Memory B cell (primary cell): ENCODE data around the gene FOXO6.

Experiments used
- ATAC-seq: fragments of 150-1000 bp; cut with Tn5 transposase; 2 replicates; pipeline ENCODE4 v1.10.0; 2021; ENCODE audit warnings: low read depth, mild to moderate bottlenecking, moderate library complexity
- DNase-seq, 2 donors: peaks; one replicate each; pipeline ENCODE4 v3.0.0; 2022; ENCODE audit warnings: low spot score in 2 of 2
- H3K27ac Mint-ChIP-seq: one replicate; pipeline ENCODE4 v1.8.0; 2022; ENCODE audit warnings: mild to moderate bottlenecking, moderate library complexity, mixed read lengths
- H3K27me3 Mint-ChIP-seq: one replicate; pipeline ENCODE4 v1.8.0; 2022; ENCODE audit warnings: mixed read lengths
- H3K36me3 Mint-ChIP-seq: one replicate; pipeline ENCODE4 v1.8.0; 2022; ENCODE audit warnings: mild to moderate bottlenecking, mixed read lengths
- H3K4me1 Mint-ChIP-seq: one replicate; pipeline ENCODE4 v1.8.0; 2022; ENCODE audit warnings: mixed read lengths
- H3K4me3 Mint-ChIP-seq: one replicate; pipeline ENCODE4 v1.8.0; 2022; ENCODE audit warnings: mild to moderate bottlenecking, moderate library complexity, mixed read lengths
- H3K9me3 Mint-ChIP-seq: one replicate; pipeline ENCODE4 v1.8.0; 2022; ENCODE audit warnings: mixed read lengths

The FOXO6 gene

GRCh38 chr1:41363591-41364320, 2.5 kb downstream of the FOXO6 start:
- H3K4me1 Mint-ChIP-seq, result peaks cover 6% of the 10 kb centered on the region
- H3K27ac Mint-ChIP-seq, result peak overlapping the region; percentile 18
- H3K27me3 Mint-ChIP-seq, result peaks cover 25% of the 10 kb centered on the region

DNA sequence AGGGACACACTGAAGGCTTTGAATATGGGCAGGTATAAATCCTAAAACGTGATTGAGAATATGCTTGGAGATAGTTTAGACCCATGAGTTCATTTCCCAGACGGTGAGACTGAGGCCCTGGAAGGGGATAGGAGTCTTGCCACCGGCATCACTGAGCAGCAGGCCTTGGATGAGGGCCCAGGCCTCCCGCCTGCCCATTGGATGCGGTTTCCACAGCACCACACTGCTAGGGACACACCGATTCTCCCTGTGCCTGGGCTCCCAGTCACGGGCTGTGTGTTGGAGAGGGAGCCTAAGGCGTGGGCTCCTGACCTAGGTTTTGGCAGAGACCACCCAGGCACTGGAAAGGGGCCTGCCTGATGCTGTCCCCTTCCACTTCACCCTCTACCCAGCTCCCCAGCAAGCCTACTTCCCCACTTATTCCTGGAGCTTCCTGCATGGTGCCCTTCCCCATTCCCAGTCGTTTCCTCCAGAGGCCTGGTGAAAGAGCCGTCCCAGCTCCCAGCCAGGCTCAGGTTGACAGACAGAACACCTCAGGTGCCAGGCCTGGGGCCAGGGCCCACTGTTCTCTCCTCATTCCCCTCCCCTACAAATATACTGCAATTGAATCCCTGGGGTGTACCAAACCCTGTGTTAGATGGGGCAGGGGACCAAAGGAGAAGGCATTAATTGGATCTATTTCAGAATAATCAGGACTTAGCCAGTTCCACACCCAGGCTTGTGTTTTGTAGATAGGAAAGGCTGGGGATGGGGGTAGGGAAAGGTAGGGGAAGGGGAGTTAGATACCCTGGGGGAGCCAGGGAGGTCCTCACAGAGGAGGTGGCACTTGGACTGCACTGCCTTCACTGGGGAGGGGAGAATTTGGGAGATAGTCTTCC, 3.4 kb downstream of the FOXO6 start:
- peaks cover 5% of the 10 kb centered on the region for H3K4me1 Mint-ChIP-seq
- no peak overlapping the region for H3K27ac Mint-ChIP-seq
- H3K27me3 Mint-ChIP-seq, result peaks cover 31% of the 10 kb centered on the region
- no peak for ATAC-seq
- no peaks in the 10 kb centered on the region for H3K9me3 Mint-ChIP-seq
- DNase-seq, result no peak
- no peaks in the 10 kb centered on the region for H3K36me3 Mint-ChIP-seq
- peak overlapping the region; percentile 1 for H3K4me3 Mint-ChIP-seq

More at GRCh38 chr1:41363591-41364320, 2.5 kb downstream of the FOXO6 start:
- no peak overlapping the region for H3K4me3 Mint-ChIP-seq
- H3K9me3 Mint-ChIP-seq, result no peaks in the 10 kb centered on the region
- DNase-seq (no peak), ATAC-seq (no peak)
- H3K36me3 Mint-ChIP-seq, result no peaks in the 10 kb centered on the region

DNA sequence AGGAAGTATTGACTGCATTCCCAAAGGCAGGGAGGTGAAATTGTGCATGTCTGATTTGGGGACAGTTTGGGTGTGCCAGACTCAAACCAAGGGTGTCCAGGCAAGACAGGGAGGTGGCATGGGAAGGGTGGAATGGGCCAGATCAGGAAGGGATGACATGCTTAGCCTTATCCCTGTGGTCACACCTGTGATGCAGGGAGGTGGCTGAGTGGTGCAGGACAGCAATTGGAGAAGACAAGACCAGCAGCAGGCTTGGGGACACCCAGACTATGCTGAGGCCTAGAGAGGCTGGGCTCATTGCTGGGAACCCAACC, 4.0 kb downstream of the FOXO6 start:
- Mint-ChIP-seq H3K27me3 (peaks cover 31% of the 10 kb centered on the region), H3K27ac (no peak overlapping the region), H3K4me1 (peaks cover 5% of the 10 kb centered on the region), H3K4me3 (peak overlapping the region; percentile 1), H3K9me3 (no peaks in the 10 kb centered on the region), H3K36me3 (no peaks in the 10 kb centered on the region)
- DNase-seq, result no peak
- no peak for ATAC-seq

DNA sequence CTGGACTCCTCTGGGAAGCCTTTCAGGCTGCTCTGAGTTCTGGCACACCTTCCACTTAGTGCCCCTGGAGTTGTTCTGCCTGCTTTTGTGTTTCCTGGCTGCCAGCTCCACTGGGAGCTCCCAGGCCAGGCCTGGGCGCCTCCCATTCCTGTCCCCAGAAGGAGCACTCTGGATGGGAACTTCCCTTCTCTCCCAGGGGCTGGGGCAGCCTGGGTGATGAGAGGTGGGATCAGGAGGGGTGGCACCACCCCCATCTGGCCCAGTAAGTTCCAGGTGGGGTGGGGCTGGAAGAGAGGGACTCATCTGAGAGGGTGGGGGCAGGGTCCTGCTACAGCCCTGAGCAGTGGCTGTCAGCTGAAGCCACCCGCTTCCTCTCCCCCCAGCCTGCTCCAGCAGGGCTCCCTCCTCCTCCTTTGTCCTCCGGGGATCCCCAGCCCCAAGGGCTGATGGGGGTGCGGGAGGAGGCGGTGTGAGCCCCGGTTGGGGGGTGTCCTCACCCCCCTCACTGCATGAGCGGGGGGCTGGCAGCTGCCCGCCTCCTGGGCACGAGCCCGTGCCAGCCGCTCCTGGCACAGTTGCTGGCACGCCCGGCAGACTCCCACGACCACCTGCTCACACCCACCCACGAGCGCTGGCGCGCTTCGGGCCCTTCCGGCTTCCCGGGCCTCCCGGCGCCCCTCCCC, 4.7 kb downstream of the FOXO6 start:
- Mint-ChIP-seq H3K4me1 (peaks cover 5% of the 10 kb centered on the region), H3K27ac (no peak overlapping the region), H3K36me3 (no peaks in the 10 kb centered on the region), H3K9me3 (no peaks in the 10 kb centered on the region), H3K27me3 (peaks cover 37% of the 10 kb centered on the region), H3K4me3 (no peak overlapping the region)
- no peak for DNase-seq
- ATAC-seq, result peak; percentile 11

- H3K4me3 Mint-ChIP-seq, result peak overlapping the region; percentile 54
- peaks cover 37% of the 10 kb centered on the region for H3K27me3 Mint-ChIP-seq
- no peak overlapping the region for H3K27ac Mint-ChIP-seq
- no peaks in the 10 kb centered on the region for H3K9me3 Mint-ChIP-seq
- H3K36me3 Mint-ChIP-seq, result no peaks in the 10 kb centered on the region
- ATAC-seq (peak; percentile 13), DNase-seq (no peak)
- peaks cover 5% of the 10 kb centered on the region for H3K4me1 Mint-ChIP-seq
These were observed 5.4 kb downstream of the FOXO6 start for GRCh38 chr1:41366455-41367287.

- Mint-ChIP-seq H3K27ac (no peak overlapping the region), H3K4me1 (peaks cover 5% of the 10 kb centered on the region), H3K27me3 (peaks cover 41% of the 10 kb centered on the region), H3K36me3 (no peaks in the 10 kb centered on the region), H3K9me3 (no peaks in the 10 kb centered on the region), H3K4me3 (peak overlapping the region; percentile 54)
- ATAC-seq (no peak), DNase-seq (no peak)
These were observed 6.0 kb downstream of the FOXO6 start for GRCh38 chr1:41367288-41367642.

- ATAC-seq, result no peak
- H3K27ac Mint-ChIP-seq, result no peak overlapping the region
- no peak overlapping the region for H3K4me3 Mint-ChIP-seq
- no peaks in the 10 kb centered on the region for H3K9me3 Mint-ChIP-seq
- H3K27me3 Mint-ChIP-seq, result peaks cover 39% of the 10 kb centered on the region
- DNase-seq, result no peak
- H3K36me3 Mint-ChIP-seq, result no peaks in the 10 kb centered on the region
- peaks cover 5% of the 10 kb centered on the region for H3K4me1 Mint-ChIP-seq
These were observed 7.1 kb downstream of the FOXO6 start for GRCh38 chr1:41368366-41368765.

DNA sequence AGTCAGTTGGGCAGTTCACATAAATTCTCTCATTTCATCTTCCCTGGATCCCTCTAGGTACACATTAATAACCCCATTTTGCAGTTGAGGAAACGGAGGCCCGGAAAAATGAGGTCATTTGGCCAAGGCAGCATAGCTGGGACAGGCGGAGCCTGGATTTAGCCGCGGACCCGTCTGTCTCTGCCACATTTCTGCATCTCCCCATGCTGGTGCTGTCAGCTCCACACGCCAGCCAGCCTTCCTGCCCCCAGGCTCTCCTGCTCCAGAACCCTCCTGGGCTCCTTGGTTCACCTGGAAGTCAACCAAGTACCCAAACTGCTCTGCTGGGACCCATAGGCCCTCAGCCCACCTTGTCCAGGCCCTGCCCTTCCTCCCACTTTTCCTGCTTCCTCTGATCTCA, 7.6 kb downstream of the FOXO6 start:
- no peak for DNase-seq
- Mint-ChIP-seq H3K27me3 (peaks cover 36% of the 10 kb centered on the region), H3K4me3 (no peak overlapping the region), H3K4me1 (peaks cover 5% of the 10 kb centered on the region), H3K9me3 (no peaks in the 10 kb centered on the region), H3K36me3 (no peaks in the 10 kb centered on the region), H3K27ac (no peak overlapping the region)
- no peak for ATAC-seq

DNA sequence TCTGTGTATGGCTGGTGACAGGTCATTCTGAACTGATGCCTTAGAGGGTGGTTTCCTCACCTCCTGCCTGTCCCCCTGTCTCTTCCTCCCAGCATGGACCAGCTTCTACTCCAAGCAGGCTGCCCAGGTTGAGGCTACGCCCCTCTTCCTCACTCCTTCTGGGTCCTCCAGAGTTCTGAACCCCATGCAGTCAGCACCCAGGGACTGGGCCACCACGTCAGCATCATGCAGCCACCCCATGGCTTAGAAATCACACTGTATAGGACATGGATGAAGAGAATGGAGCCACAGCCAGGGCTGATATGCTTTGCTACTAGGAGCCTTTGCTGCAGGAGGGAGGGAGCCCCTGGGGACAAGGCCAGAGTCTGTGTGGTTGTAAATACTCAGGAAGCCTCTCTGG, 8.3 kb downstream of the FOXO6 start:
- DNase-seq (no peak), ATAC-seq (no peak)
- peaks cover 5% of the 10 kb centered on the region for H3K4me1 Mint-ChIP-seq
- H3K27ac Mint-ChIP-seq, result no peak overlapping the region
- H3K4me3 Mint-ChIP-seq, result no peak overlapping the region
- H3K9me3 Mint-ChIP-seq, result no peaks in the 10 kb centered on the region
- no peaks in the 10 kb centered on the region for H3K36me3 Mint-ChIP-seq
- peaks cover 39% of the 10 kb centered on the region for H3K27me3 Mint-ChIP-seq

DNA sequence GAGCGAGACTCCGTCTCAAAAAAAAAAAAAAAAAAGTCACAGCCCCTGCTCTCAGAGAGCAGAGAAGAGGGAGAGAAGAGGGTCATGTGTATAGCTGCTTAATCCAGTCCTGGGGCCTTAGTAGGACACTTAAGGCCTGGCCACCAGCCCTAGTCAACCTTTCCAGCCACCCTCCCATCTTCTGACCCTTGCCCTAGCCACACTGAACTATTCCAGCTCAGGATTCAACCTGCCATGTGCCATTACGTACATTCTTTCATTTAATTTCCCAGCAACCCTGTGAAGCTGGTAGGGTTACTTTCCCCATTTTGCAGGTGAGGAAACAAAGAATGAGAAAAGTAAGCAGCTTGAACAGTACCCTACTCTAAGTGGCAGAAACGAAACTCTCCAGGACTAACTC, 9.0 kb downstream of the FOXO6 start:
- Mint-ChIP-seq H3K27ac (no peak overlapping the region), H3K36me3 (no peaks in the 10 kb centered on the region), H3K27me3 (peaks cover 34% of the 10 kb centered on the region), H3K4me1 (peaks cover 5% of the 10 kb centered on the region), H3K4me3 (no peak overlapping the region), H3K9me3 (no peaks in the 10 kb centered on the region)
- ATAC-seq, result no peak
- no peak for DNase-seq

DNA sequence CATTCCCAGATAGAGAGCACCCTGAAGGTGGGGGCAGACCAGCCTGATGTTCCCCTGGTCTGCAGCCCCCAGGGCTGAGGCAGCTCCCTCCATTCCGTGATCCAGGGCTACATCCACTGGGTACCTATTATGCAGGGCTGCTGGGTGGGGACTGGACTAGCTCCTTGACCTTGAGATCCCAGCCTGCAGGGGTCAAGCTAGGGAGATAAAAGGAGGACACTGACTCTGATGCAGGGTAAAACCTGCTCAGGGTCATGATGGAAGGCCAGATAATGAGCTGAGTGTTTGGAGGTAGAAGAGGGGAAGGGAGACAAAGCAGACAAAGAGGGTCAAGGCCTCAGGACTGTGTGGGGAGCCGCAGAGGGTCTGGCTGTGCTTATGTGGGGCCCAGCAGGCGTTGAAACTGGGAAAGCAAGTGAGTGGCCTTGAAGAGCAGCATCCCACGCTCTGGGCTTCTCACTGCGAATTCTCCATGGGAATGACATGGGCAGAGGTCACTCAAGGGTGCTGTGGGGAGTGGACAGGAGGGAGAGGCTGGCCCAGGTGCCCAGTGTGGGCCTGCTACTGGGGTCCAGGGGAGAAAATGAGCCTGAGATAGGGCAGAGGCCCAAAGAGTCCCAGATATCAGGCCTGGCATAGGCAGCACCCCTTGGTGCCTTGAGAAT, 9.7 kb downstream of the FOXO6 start:
- H3K36me3 Mint-ChIP-seq, result no peaks in the 10 kb centered on the region
- no peaks in the 10 kb centered on the region for H3K9me3 Mint-ChIP-seq
- H3K27ac Mint-ChIP-seq, result no peak overlapping the region
- ATAC-seq, result no peak
- DNase-seq, result no peak
- peaks cover 38% of the 10 kb centered on the region for H3K27me3 Mint-ChIP-seq
- H3K4me1 Mint-ChIP-seq, result peaks cover 5% of the 10 kb centered on the region
- no peak overlapping the region for H3K4me3 Mint-ChIP-seq

GRCh38 chr1:41371630-41372599, 10.7 kb downstream of the FOXO6 start:
- DNase-seq (no peak), ATAC-seq (no peak)
- peaks cover 5% of the 10 kb centered on the region for H3K4me1 Mint-ChIP-seq

More at GRCh38 chr1:41371630-41372599, 10.7 kb downstream of the FOXO6 start:
- H3K9me3 Mint-ChIP-seq, result no peaks in the 10 kb centered on the region
- no peak overlapping the region for H3K4me3 Mint-ChIP-seq
- no peaks in the 10 kb centered on the region for H3K36me3 Mint-ChIP-seq
- H3K27ac Mint-ChIP-seq, result no peak overlapping the region
- H3K27me3 Mint-ChIP-seq, result peaks cover 44% of the 10 kb centered on the region
